Subcutaneous abdominal adipose tissue (tissue), 5 donors: ENCODE data around the gene TSSC4.

Experiments
- H3K27ac ChIP-seq: one replicate; pipeline ENCODE4 v1.7.0; 2013; ENCODE audit warnings: low read depth, mild to moderate bottlenecking, inconsistent platforms, low read length, moderate library complexity
- H3K27me3 ChIP-seq, 5 donors: one replicate each; pipeline ENCODE4 v1.7.0; 2013; ENCODE audit warnings: low read length in 5 of 5, inconsistent platforms in 1 of 5; ENCODE audit not compliant: control insufficient read depth in 5 of 5, insufficient read depth in 4 of 5
- H3K36me3 ChIP-seq, 5 donors: one replicate each; pipeline ENCODE4 v1.7.0; 2013; ENCODE audit warnings: low read length in 5 of 5; ENCODE audit not compliant: control insufficient read depth in 5 of 5, insufficient read depth in 5 of 5
- H3K4me1 ChIP-seq, 5 donors: one replicate each; pipeline ENCODE4 v1.7.0; 2013; ENCODE audit warnings: low read length in 5 of 5, mild to moderate bottlenecking in 3 of 5, moderate library complexity in 1 of 5; ENCODE audit not compliant: control insufficient read depth in 5 of 5, insufficient read depth in 5 of 5
- H3K4me3 ChIP-seq, 5 donors: one replicate each; pipeline ENCODE4 v1.7.0; 2013; ENCODE audit warnings: low read length in 5 of 5, low read depth in 1 of 5
- H3K9ac ChIP-seq, 5 donors: one replicate each; pipeline ENCODE4 v1.7.0; 2013; ENCODE audit warnings: low read length in 5 of 5, mild to moderate bottlenecking in 4 of 5, moderate library complexity in 3 of 5
- H3K9me3 ChIP-seq, 5 donors: one replicate each; pipeline ENCODE4 v1.7.0; 2013; ENCODE audit warnings: low read length in 5 of 5; ENCODE audit not compliant: control insufficient read depth in 5 of 5
- donor health status: healthy.
- donor health status: healthy.
- donor health status: healthy.
- donor health status: healthy.
- donor health status: healthy.

TSSC4 gene

GRCh38 chr11:2378527-2379210, 21.9 kb upstream of the TSSC4 start:
- Histone ChIP-seq H3K27ac (peak overlapping the region; percentile 99), H3K9ac (peak overlapping the region; percentile 56 to 98 (median 94)), H3K27me3 (no peaks in the 10 kb centered on the region), H3K9me3 (no peaks in the 10 kb centered on the region), H3K4me1 (peaks cover 22 to 61% (median 55%) of the 10 kb centered on the region in 5 donors), H3K36me3 (peaks cover 0 to 4% (median 0%) of the 10 kb centered on the region in 5 donors), H3K4me3 (peak overlapping the region; percentile 89 to 96 (median 94))

GRCh38 chr11:2379466-2380174, 20.9 kb upstream of the TSSC4 start:
- H3K4me3 ChIP-seq, result peak overlapping the region; percentile 55 to 96 (median 61)
- no peaks in the 10 kb centered on the region for H3K9me3 ChIP-seq
- no peaks in the 10 kb centered on the region for H3K27me3 ChIP-seq
- peaks cover 0 to 4% (median 0%) of the 10 kb centered on the region in 5 donors for H3K36me3 ChIP-seq
- peak overlapping the region in 4 of 5 donors; percentile 73 to 84 (median 76) for H3K9ac ChIP-seq
- H3K27ac ChIP-seq, result peak overlapping the region; percentile 99
- peaks cover 22 to 67% (median 61%) of the 10 kb centered on the region in 5 donors for H3K4me1 ChIP-seq

GRCh38 chr11:2380396-2380795, 20.2 kb upstream of the TSSC4 start:
- H3K4me1 ChIP-seq, result peaks cover 25 to 74% (median 69%) of the 10 kb centered on the region in 5 donors
- peaks cover 0 to 11% (median 6%) of the 10 kb centered on the region in 5 donors for H3K36me3 ChIP-seq
- peak overlapping the region; percentile 99 for H3K27ac ChIP-seq
- no peaks in the 10 kb centered on the region for H3K27me3 ChIP-seq
- H3K9me3 ChIP-seq, result no peaks in the 10 kb centered on the region
- H3K4me3 ChIP-seq, result peak overlapping the region; percentile 55 to 96 (median 61)
- peak overlapping the region; percentile 44 to 84 (median 75) for H3K9ac ChIP-seq

- Histone ChIP-seq H3K9ac (peak overlapping the region; percentile 44 to 84 (median 75)), H3K4me3 (peak overlapping the region; percentile 38 to 96 (median 61))
Observed at GRCh38 chr11:2380807-2381350, 19.7 kb upstream of the TSSC4 start.

GRCh38 chr11:2381494-2382128, 18.9 kb upstream of the TSSC4 start:
- H3K27me3 ChIP-seq, result no peaks in the 10 kb centered on the region
- H3K4me3 ChIP-seq, result peak overlapping the region in 1 of 5 donors; percentile 55
- H3K9me3 ChIP-seq, result no peaks in the 10 kb centered on the region
- H3K4me1 ChIP-seq, result peaks cover 27 to 84% (median 78%) of the 10 kb centered on the region in 5 donors
- peak overlapping the region; percentile 99 for H3K27ac ChIP-seq
- H3K36me3 ChIP-seq, result peaks cover 0 to 17% (median 11%) of the 10 kb centered on the region in 5 donors
- peak overlapping the region in 3 of 5 donors; percentile 35 to 75 (median 43) for H3K9ac ChIP-seq

More at GRCh38 chr11:2380807-2381350, 19.7 kb upstream of the TSSC4 start:
- no peaks in the 10 kb centered on the region for H3K9me3 ChIP-seq
- peaks cover 25 to 79% (median 74%) of the 10 kb centered on the region in 5 donors for H3K4me1 ChIP-seq
- peaks cover 0 to 15% (median 9%) of the 10 kb centered on the region in 5 donors for H3K36me3 ChIP-seq
- peak overlapping the region; percentile 99 for H3K27ac ChIP-seq
- no peaks in the 10 kb centered on the region for H3K27me3 ChIP-seq

GRCh38 chr11:2382129-2382517, 18.4 kb upstream of the TSSC4 start:
- no peaks in the 10 kb centered on the region for H3K27me3 ChIP-seq
- H3K27ac ChIP-seq, result peak overlapping the region; percentile 99
- H3K9ac ChIP-seq, result peak overlapping the region in 3 of 5 donors; percentile 40 to 75 (median 43)
- H3K9me3 ChIP-seq, result no peaks in the 10 kb centered on the region
- H3K4me3 ChIP-seq, result peak overlapping the region in 1 of 5 donors; percentile 27
- H3K4me1 ChIP-seq, result peaks cover 30 to 86% (median 79%) of the 10 kb centered on the region in 5 donors
- peaks cover 0 to 17% (median 11%) of the 10 kb centered on the region in 5 donors for H3K36me3 ChIP-seq

- Histone ChIP-seq H3K9me3 (no peaks in the 10 kb centered on the region), H3K27ac (peak overlapping the region; percentile 99), H3K27me3 (no peaks in the 10 kb centered on the region), H3K4me1 (peaks cover 30 to 94% (median 90%) of the 10 kb centered on the region in 5 donors), H3K36me3 (peaks cover 0 to 17% (median 11%) of the 10 kb centered on the region in 5 donors), H3K9ac (peak overlapping the region in 3 of 5 donors; percentile 43 to 75 (median 66)), H3K4me3 (peak overlapping the region in 3 of 5 donors; percentile 26 to 31 (median 31))
Observed at GRCh38 chr11:2382936-2383851, 17.4 kb upstream of the TSSC4 start.

GRCh38 chr11:2383852-2384804, 16.4 kb upstream of the TSSC4 start:
- Histone ChIP-seq H3K9ac (peak overlapping the region in 3 of 5 donors; percentile 43 to 75 (median 66)), H3K4me3 (peak overlapping the region in 4 of 5 donors; percentile 26 to 44 (median 31)), H3K4me1 (peaks cover 33 to 95% (median 94%) of the 10 kb centered on the region in 5 donors), H3K27me3 (no peaks in the 10 kb centered on the region), H3K27ac (peak overlapping the region; percentile 99), H3K9me3 (no peaks in the 10 kb centered on the region), H3K36me3 (peaks cover 0 to 20% (median 16%) of the 10 kb centered on the region in 5 donors)
